HS-5 (cell line): ENCODE data around the gene ANKFY1.

Experiments used
- DNase-seq: peaks from one replicate; pipeline ENCODE4 v3.0.0-alpha.2; 2012; ENCODE audit warnings: low read depth

ANKFY1 gene

GRCh38 chr17:4119299-4119698, 144.5 kb downstream of the ANKFY1 start:
- DNase-seq = no peak

DNA sequence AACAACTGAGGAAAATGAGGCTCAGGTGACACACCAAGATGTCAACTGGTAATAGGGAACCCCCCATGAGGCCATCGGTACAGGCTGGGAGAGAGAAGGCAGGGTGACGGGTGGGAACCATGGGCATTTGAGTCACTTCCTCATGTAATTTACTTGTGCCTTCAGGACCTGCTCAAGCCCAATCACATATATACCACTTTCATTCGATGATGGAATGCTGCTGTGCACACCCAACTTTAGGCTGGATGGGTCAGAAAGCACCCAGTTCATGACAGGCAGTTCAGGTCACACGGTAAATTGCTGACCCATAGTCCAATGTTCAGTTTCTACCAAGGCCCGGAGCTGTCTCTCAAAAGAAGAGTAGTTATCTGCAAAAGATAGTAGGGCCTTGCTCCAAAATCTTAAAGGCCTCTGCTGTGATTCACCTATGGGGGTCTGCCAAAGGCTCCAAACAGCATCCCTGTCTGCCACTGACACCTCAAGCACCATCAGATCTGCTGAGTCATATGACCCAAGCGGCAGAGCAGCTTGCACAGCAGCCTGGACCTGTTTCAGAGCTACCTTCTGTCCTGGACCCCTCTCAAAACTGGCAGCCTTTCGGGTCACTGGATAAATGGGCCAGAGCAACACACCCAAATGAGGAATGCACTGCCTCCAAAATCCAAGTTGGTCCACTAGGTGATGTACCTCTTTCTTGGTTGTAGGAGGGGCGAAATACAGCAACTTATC, 145.6 kb downstream of the ANKFY1 start:
- no peak for DNase-seq

GRCh38 chr17:4116516-4116915, 147.3 kb downstream of the ANKFY1 start:
- no peak for DNase-seq
